ENCODE measurements around the gene EHHADH.
A peak's percentile ranks its signal among the peaks of the same experiment; 100 is the strongest.

Gene EHHADH

DNA sequence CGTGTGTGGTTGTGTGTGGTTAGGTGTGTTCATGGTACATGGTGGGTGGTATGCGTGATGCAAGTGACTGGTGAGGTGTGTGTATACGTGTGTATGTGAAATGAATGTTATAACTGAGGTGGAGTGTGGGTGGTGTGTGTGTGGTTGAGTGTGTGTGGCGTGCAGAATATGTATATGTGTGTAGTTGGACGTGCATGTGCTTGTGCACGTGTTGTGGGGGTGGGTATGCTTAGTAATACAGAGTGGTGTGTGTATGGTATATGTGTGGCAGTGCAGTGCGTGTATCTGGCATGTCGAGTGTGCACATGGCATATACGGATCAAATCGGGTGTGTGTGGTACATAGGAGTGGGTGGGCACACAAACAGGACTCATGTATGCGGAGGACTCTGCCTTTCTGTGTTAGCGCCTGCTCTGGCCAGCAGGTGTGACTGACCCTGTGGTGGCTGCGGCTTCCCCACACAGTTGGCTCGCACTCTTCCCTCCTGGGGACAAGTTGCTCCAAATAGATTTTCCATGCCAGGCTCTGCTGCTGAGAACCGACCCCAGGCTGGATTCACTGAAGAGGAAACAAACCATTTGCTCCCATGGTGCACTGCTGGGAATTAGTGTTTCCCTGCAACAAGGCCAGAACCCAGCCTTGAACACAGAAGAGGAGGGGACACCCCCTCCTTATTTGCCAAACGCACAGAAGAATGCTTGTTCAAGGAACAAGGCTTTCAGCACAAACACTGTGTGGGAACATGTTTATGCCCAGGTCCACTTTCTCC lies 99.8 kb downstream of the EHHADH start:
- H3K4me3 ChIP-seq (ENCODE audit: low read depth, low read length): no peak overlapping the region
- no peak overlapping the region for H3K27ac ChIP-seq (ENCODE audit: extremely low read depth, low read depth, low read length)
- TF ChIP-seq ZIC2 (tag by site-specific recombination; IDR thresholded peaks at IDR 0.05): 0 out of 2 replicates have a peak, but pooled peaks have one; percentile 15
- TF ChIP-seq ZFHX2 (tag by site-specific recombination; conservative IDR thresholded peaks at IDR 0.05): peak; percentile 73
- TF ChIP-seq, protein P1, sequence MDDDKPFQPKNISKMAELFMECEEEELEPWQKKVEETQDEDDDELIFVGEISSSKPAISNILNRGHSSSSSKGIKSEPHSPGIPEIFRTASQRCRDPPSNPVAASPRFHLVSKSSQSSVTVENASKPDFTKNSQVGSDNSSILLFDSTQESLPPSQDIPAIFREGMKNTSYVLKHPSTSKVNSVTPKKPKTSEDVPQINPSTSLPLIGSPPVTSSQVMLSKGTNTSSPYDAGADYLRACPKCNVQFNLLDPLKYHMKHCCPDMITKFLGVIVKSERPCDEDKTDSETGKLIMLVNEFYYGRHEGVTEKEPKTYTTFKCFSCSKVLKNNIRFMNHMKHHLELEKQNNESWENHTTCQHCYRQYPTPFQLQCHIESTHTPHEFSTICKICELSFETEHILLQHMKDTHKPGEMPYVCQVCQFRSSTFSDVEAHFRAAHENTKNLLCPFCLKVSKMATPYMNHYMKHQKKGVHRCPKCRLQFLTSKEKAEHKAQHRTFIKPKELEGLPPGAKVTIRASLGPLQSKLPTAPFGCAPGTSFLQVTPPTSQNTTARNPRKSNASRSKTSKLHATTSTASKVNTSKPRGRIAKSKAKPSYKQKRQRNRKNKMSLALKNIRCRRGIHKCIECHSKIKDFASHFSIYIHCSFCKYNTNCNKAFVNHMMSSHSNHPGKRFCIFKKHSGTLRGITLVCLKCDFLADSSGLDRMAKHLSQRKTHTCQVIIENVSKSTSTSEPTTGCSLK (tag by site-specific recombination; IDR thresholded peaks at IDR 0.05): 0 out of 2 replicates have a peak, but pooled peaks have one; percentile 73
- TF ChIP-seq EGR2 (tag by site-specific recombination; IDR thresholded peaks at IDR 0.05; ENCODE audit: low read depth): peak; percentile 35; the same call in 1 of the 2 replicates
- no peak for TF ChIP-seq ZNF664 (tag by site-specific recombination; IDR thresholded peaks at IDR 0.05)
- no peaks in the 10 kb centered on the region for H3K36me3 ChIP-seq (ENCODE audit: control insufficient read depth in 2 of 2, insufficient read depth in 1 of 2, low read length in 2 of 2)
- no peaks in the 10 kb centered on the region for H3K4me1 ChIP-seq (ENCODE audit: control insufficient read depth, insufficient read depth, low read length)
- CTCF ChIA-PET: no interaction called here
- POLR2A ChIA-PET: interaction anchor here (0.7 kb wide), 1 partner anchor 311 kb away, joined by 4 read pairs; no protein-coding TSS in a partner anchor
- H3K9me3 ChIP-seq (ENCODE audit: control insufficient read depth, insufficient read depth, low read depth, low read length): no peaks in the 10 kb centered on the region

DNA sequence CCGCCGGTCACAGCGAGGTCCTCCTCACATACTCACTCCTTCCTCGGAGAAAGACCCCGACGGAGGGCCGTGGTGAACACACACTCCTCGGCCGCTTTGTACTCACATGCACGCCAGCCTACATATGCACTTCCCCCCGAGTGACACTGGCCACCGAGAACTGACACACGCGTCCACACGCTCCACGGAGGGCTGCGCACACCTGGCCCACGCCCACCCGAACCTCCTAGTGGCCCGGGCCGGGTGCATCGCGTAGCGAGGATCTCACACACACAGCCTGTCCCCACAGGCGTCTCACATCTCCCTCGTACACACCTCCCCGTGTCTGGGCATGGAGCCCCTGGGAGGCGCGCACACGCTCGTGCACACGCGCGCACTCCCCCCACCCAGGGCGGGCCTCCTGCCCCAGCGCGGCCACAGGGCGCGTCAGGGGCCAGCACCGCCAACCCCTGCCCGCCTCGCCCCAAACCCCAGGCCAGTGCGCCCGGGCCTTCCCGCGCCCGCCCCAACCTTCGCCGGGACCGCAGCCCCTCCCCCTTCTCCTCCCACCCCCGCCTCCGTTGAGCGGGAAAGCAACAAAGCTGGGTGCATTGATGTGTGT lies 100.6 kb downstream of the EHHADH start:
- Histone ChIP-seq H3K9me3 (ENCODE audit: control insufficient read depth, insufficient read depth, low read depth, low read length) (no peaks in the 10 kb centered on the region), H3K4me1 (ENCODE audit: control insufficient read depth, insufficient read depth, low read length) (no peaks in the 10 kb centered on the region), H3K27ac (ENCODE audit: extremely low read depth, low read depth, low read length) (peak overlapping the region; percentile 59; the same call in 1 of the 2 replicates), H3K36me3 (ENCODE audit: control insufficient read depth in 2 of 2, insufficient read depth in 1 of 2, low read length in 2 of 2) (no peaks in the 10 kb centered on the region), H3K4me3 (ENCODE audit: low read depth, low read length) (peak overlapping the region; percentile 75)
- ChIA-PET POLR2A (interaction anchor here (0.7 kb wide), 1 partner anchor 310 kb away, joined by 4 read pairs; no protein-coding TSS in a partner anchor), CTCF (interaction anchor here (0.7 kb wide), 1 partner anchor 64 kb away, joined by 4 read pairs; no protein-coding TSS in a partner anchor)
- TF ChIP-seq, protein P2, sequence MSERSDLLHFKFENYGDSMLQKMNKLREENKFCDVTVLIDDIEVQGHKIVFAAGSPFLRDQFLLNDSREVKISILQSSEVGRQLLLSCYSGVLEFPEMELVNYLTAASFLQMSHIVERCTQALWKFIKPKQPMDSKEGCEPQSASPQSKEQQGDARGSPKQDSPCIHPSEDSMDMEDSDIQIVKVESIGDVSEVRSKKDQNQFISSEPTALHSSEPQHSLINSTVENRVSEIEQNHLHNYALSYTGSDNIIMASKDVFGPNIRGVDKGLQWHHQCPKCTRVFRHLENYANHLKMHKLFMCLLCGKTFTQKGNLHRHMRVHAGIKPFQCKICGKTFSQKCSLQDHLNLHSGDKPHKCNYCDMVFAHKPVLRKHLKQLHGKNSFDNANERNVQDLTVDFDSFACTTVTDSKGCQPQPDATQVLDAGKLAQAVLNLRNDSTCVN (tag by site-specific recombination; optimal IDR thresholded peaks at IDR 0.05): peak; percentile 39
- TF ChIP-seq ZNF777 (tag by site-specific recombination; IDR thresholded peaks at IDR 0.05; ENCODE audit: borderline replicate concordance) (peak; percentile 72; the same call in 1 of the 2 replicates), KLF9 (tag by site-specific recombination; IDR thresholded peaks at IDR 0.05; ENCODE audit: low read depth) (peak; percentile 29; the same call in 1 of the 2 replicates), ZNF558 (tag by site-specific recombination; IDR thresholded peaks at IDR 0.05) (no peak)

DNA sequence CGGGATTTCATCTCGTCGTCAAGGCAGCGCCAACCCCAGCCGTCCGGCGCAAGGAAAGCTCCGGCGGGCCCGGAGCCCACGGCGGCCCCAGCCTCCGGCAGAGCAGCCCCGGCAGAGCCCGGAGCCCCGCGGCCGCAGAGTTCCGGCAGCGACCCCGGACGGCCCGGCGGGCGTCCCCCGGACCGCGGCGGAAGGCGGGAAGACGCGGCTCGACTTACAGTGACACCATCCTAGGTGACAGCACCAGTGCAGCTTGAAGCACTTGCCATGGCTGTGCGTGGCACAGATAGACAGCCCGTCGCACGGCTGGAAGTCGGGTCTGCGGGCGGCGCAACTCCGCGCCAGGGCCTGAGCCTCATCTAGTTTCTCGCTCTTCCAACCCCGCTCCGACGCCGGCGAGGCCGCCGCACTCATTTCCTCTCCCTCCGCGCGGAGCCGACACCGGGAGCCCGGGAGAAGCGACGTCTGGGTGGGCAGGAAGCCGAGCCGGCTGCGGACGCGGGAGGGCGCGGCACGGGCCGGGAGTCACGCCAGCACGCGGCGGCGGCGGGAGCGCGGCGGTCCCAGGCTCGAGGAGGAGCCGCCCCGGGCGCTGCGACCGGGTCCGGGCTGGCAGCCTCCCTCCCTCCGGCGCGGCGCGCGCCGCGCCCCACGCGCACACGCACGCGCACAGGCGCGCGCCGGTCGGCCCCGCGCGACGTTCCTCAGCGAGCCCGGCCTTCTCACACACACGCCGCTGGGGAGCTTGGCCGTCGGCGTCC lies 101.3 kb downstream of the EHHADH start, which contains the start of gene C3orf70:
Gene C3orf70, minus strand, starts transcription at position 651 of the 761 bp plus-strand sequence. Its CDS starts 237 bp downstream, at position 414.
- Histone ChIP-seq H3K27ac (ENCODE audit: extremely low read depth, low read depth, low read length) (peak within 1 kb of the TSS; percentile 59; the same call in 1 of the 2 replicates), H3K36me3 (ENCODE audit: control insufficient read depth in 2 of 2, insufficient read depth in 1 of 2, low read length in 2 of 2) (no peaks in the 10 kb centered on the region), H3K9me3 (ENCODE audit: control insufficient read depth, insufficient read depth, low read depth, low read length) (no peaks in the 10 kb centered on the region), H3K4me1 (ENCODE audit: control insufficient read depth, insufficient read depth, low read length) (no peaks in the 10 kb centered on the region), H3K4me3 (ENCODE audit: low read depth, low read length) (peak within 1 kb of the TSS; percentile 75)
- POLR2A ChIA-PET: no interaction called here
- CTCF ChIA-PET: interaction anchor here (0.7 to 0.8 kb wide), 4 partner anchors 37 to 278 kb away, joined by 3 to 4 read pairs (median 4); no protein-coding TSS in a partner anchor
- TF ChIP-seq KLF10 (tag by site-specific recombination; IDR thresholded peaks at IDR 0.05) (no peak), ZNF529 (tag by site-specific recombination; IDR thresholded peaks at IDR 0.05; ENCODE audit: insufficient replicate concordance) (no peak), SETDB1 (IDR thresholded peaks at IDR 0.05; ENCODE audit: insufficient read length, low read length) (no peak), ZSCAN30 (tag by site-specific recombination; IDR thresholded peaks at IDR 0.05) (peak; percentile 66), ZNF140 (tag by site-specific recombination; IDR thresholded peaks at IDR 0.05) (no peak), GFI1B (tag by site-specific recombination; IDR thresholded peaks at IDR 0.05) (no peak), YY2 (tag by site-specific recombination; IDR thresholded peaks at IDR 0.05) (no peak), ZNF623 (tag by site-specific recombination; IDR thresholded peaks at IDR 0.05) (no peak), KLF16 (tag by site-specific recombination; IDR thresholded peaks at IDR 0.05) (0 out of 2 replicates have a peak, but pooled peaks have one; percentile 41), ZNF335 (tag by site-specific recombination; conservative IDR thresholded peaks at IDR 0.05) (peak; percentile 64; the same call in 1 of the 2 replicates), ZNF624 (tag by site-specific recombination; IDR thresholded peaks at IDR 0.05) (no peak)
- TF ChIP-seq, protein P2 (tag by site-specific recombination; optimal IDR thresholded peaks at IDR 0.05): peak; percentile 84
- TF ChIP-seq, protein P3, sequence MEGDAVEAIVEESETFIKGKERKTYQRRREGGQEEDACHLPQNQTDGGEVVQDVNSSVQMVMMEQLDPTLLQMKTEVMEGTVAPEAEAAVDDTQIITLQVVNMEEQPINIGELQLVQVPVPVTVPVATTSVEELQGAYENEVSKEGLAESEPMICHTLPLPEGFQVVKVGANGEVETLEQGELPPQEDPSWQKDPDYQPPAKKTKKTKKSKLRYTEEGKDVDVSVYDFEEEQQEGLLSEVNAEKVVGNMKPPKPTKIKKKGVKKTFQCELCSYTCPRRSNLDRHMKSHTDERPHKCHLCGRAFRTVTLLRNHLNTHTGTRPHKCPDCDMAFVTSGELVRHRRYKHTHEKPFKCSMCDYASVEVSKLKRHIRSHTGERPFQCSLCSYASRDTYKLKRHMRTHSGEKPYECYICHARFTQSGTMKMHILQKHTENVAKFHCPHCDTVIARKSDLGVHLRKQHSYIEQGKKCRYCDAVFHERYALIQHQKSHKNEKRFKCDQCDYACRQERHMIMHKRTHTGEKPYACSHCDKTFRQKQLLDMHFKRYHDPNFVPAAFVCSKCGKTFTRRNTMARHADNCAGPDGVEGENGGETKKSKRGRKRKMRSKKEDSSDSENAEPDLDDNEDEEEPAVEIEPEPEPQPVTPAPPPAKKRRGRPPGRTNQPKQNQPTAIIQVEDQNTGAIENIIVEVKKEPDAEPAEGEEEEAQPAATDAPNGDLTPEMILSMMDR (tag by site-specific recombination; IDR thresholded peaks at IDR 0.05): 0 out of 2 replicates have a peak, but pooled peaks have one; percentile 36
